Erythroblast (primary cell): ENCODE results near the gene AKT1S1.

Experiments
- DNase-seq, 2 experiments: peaks; one replicate each; lab custom pipeline; 2025; lab: John Stamatoyannopoulos, UW
- GATA1 ChIP-seq: IDR thresholded peaks from 2 replicates; pipeline ENCODE4 v1.6.1; 2011; ENCODE audit warnings: low read depth, mild to moderate bottlenecking, control low read depth, low read length, moderate library complexity
- POLR2A ChIP-seq: IDR thresholded peaks from 2 replicates; pipeline ENCODE4 v1.6.1; 2011; ENCODE audit warnings: mild to moderate bottlenecking, low read length

AKT1S1 gene

GRCh38 chr19:49844138-49845095, 32.7 kb downstream of the AKT1S1 start:
- TF ChIP-seq POLR2A (no peak), GATA1 (no peak)
- DNase-seq = no peak

GRCh38 chr19:49843265-49843664, 33.9 kb downstream of the AKT1S1 start:
- no peak for DNase-seq
- TF ChIP-seq POLR2A (no peak), GATA1 (no peak)

GRCh38 chr19:49840736-49841249, 36.4 kb downstream of the AKT1S1 start:
- no peak for DNase-seq
- TF ChIP-seq POLR2A (no peak), GATA1 (no peak)

- TF ChIP-seq GATA1 (no peak), POLR2A (no peak)
- DNase-seq = no peak
Observed at GRCh38 chr19:49840321-49840720, 36.8 kb downstream of the AKT1S1 start.

- no peak for DNase-seq
- TF ChIP-seq GATA1 = no peak
- TF ChIP-seq POLR2A = no peak
Observed at GRCh38 chr19:49839713-49840112, 37.4 kb downstream of the AKT1S1 start.

GRCh38 chr19:49838885-49839588, 38.1 kb downstream of the AKT1S1 start:
- no peak for DNase-seq
- TF ChIP-seq GATA1 (no peak), POLR2A (peak; percentile 27)

GRCh38 chr19:49837425-49837824, 39.7 kb downstream of the AKT1S1 start:
- no peak for DNase-seq
- no peak for TF ChIP-seq POLR2A
- no peak for TF ChIP-seq GATA1

GRCh38 chr19:49837009-49837310, 40.2 kb downstream of the AKT1S1 start:
- no peak for DNase-seq
- TF ChIP-seq POLR2A (no peak), GATA1 (no peak)

GRCh38 chr19:49836176-49837008, 40.8 kb downstream of the AKT1S1 start:
- DNase-seq = no peak
- TF ChIP-seq POLR2A (no peak), GATA1 (no peak)

GRCh38 chr19:49835562-49835961, 41.6 kb downstream of the AKT1S1 start:
- no peak for TF ChIP-seq GATA1
- TF ChIP-seq POLR2A = no peak
- no peak for DNase-seq

GRCh38 chr19:49833599-49833998, 43.6 kb downstream of the AKT1S1 start:
- TF ChIP-seq GATA1 = no peak
- TF ChIP-seq POLR2A = no peak
- no peak for DNase-seq

- no peak for DNase-seq
Observed at GRCh38 chr19:49832556-49832955, 44.6 kb downstream of the AKT1S1 start.

GRCh38 chr19:49831592-49831991, 45.6 kb downstream of the AKT1S1 start:
- TF ChIP-seq POLR2A (no peak), GATA1 (no peak)
- no peak for DNase-seq

More at GRCh38 chr19:49832556-49832955, 44.6 kb downstream of the AKT1S1 start:
- TF ChIP-seq GATA1 (no peak), POLR2A (no peak)
